ENCODE results near the gene KCNE3.
"Not testable (repeated sequence)": the region's sequence is repeated elsewhere in the genome, so short reads cannot be mapped to it uniquely, and the experiment has no call there.

- TF ChIP-seq POLR2A (conservative IDR thresholded peaks at IDR 0.05); ZFPM2 (CRISPR knock-in tag; IDR thresholded peaks at IDR 0.05); RNF219 (CRISPR knock-in tag; IDR thresholded peaks at IDR 0.05): not testable (repeated sequence)
- TF ChIP-seq, protein P1, sequence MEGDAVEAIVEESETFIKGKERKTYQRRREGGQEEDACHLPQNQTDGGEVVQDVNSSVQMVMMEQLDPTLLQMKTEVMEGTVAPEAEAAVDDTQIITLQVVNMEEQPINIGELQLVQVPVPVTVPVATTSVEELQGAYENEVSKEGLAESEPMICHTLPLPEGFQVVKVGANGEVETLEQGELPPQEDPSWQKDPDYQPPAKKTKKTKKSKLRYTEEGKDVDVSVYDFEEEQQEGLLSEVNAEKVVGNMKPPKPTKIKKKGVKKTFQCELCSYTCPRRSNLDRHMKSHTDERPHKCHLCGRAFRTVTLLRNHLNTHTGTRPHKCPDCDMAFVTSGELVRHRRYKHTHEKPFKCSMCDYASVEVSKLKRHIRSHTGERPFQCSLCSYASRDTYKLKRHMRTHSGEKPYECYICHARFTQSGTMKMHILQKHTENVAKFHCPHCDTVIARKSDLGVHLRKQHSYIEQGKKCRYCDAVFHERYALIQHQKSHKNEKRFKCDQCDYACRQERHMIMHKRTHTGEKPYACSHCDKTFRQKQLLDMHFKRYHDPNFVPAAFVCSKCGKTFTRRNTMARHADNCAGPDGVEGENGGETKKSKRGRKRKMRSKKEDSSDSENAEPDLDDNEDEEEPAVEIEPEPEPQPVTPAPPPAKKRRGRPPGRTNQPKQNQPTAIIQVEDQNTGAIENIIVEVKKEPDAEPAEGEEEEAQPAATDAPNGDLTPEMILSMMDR (IDR thresholded peaks at IDR 0.05 in 2 of 3, conservative IDR thresholded peaks at IDR 0.05 in 1 of 3; ENCODE audit: insufficient read depth in 2 of 3, low read depth in 1 of 3, low read length in 3 of 3), result not testable (repeated sequence)
These were observed 50.4 kb downstream of the KCNE3 start for GRCh38 chr11:74416974-74417373.
